ENCODE data around the gene EID2B.

DNA sequence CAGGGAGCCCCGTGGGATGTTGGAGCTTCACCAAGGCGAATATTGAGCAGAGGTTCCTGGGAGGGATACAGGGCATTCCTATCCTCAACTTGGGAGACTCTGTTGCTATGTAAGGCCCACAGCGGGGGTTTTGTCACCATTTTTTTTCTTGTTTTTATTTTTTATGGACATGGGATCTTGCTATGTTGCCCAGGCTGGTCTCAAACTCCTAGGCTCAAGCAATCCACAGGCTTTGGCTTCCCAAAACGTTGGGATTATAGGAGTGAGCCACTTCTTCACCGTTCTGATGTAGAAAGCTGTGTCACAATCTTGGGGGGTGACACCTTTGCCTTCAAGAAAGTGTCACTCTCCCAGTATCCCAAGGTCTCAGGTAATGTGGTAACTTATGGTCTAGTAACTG lies 31.3 kb downstream of the EID2B start:
- TF ChIP-seq EP300 (IDR thresholded peaks at IDR 0.05; ENCODE audit: borderline replicate concordance in 1 of 2, control insufficient read depth in 1 of 2, low read depth in 2 of 2, low read length in 2 of 2) (no peak), POLR2AphosphoS2 (IDR thresholded peaks at IDR 0.05; ENCODE audit: low read depth, low read length) (no peak), TAF1 (IDR thresholded peaks at IDR 0.05; ENCODE audit: borderline replicate concordance, low read depth, low read length) (no peak), SUZ12 (IDR thresholded peaks at IDR 0.05; ENCODE audit: unreplicated experiment) (no peak)
- TF ChIP-seq, protein P1, sequence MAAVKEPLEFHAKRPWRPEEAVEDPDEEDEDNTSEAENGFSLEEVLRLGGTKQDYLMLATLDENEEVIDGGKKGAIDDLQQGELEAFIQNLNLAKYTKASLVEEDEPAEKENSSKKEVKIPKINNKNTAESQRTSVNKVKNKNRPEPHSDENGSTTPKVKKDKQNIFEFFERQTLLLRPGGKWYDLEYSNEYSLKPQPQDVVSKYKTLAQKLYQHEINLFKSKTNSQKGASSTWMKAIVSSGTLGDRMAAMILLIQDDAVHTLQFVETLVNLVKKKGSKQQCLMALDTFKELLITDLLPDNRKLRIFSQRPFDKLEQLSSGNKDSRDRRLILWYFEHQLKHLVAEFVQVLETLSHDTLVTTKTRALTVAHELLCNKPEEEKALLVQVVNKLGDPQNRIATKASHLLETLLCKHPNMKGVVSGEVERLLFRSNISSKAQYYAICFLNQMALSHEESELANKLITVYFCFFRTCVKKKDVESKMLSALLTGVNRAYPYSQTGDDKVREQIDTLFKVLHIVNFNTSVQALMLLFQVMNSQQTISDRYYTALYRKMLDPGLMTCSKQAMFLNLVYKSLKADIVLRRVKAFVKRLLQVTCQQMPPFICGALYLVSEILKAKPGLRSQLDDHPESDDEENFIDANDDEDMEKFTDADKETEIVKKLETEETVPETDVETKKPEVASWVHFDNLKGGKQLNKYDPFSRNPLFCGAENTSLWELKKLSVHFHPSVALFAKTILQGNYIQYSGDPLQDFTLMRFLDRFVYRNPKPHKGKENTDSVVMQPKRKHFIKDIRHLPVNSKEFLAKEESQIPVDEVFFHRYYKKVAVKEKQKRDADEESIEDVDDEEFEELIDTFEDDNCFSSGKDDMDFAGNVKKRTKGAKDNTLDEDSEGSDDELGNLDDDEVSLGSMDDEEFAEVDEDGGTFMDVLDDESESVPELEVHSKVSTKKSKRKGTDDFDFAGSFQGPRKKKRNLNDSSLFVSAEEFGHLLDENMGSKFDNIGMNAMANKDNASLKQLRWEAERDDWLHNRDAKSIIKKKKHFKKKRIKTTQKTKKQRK (IDR thresholded peaks at IDR 0.05; ENCODE audit: low read depth, low read length): no peak
- TF ChIP-seq, protein P2, sequence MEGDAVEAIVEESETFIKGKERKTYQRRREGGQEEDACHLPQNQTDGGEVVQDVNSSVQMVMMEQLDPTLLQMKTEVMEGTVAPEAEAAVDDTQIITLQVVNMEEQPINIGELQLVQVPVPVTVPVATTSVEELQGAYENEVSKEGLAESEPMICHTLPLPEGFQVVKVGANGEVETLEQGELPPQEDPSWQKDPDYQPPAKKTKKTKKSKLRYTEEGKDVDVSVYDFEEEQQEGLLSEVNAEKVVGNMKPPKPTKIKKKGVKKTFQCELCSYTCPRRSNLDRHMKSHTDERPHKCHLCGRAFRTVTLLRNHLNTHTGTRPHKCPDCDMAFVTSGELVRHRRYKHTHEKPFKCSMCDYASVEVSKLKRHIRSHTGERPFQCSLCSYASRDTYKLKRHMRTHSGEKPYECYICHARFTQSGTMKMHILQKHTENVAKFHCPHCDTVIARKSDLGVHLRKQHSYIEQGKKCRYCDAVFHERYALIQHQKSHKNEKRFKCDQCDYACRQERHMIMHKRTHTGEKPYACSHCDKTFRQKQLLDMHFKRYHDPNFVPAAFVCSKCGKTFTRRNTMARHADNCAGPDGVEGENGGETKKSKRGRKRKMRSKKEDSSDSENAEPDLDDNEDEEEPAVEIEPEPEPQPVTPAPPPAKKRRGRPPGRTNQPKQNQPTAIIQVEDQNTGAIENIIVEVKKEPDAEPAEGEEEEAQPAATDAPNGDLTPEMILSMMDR (IDR thresholded peaks at IDR 0.05 in 2 of 3, conservative IDR thresholded peaks at IDR 0.05 in 1 of 3; ENCODE audit: control insufficient read depth in 2 of 3, extremely low read depth in 1 of 3, insufficient read depth in 1 of 3, low read depth in 3 of 3, low read length in 3 of 3): no peak
- TF ChIP-seq, protein P3, sequence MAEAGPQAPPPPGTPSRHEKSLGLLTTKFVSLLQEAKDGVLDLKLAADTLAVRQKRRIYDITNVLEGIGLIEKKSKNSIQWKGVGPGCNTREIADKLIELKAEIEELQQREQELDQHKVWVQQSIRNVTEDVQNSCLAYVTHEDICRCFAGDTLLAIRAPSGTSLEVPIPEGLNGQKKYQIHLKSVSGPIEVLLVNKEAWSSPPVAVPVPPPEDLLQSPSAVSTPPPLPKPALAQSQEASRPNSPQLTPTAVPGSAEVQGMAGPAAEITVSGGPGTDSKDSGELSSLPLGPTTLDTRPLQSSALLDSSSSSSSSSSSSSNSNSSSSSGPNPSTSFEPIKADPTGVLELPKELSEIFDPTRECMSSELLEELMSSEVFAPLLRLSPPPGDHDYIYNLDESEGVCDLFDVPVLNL (IDR thresholded peaks at IDR 0.05; ENCODE audit: low read depth, low read length): no peak
- TF ChIP-seq, protein P4, sequence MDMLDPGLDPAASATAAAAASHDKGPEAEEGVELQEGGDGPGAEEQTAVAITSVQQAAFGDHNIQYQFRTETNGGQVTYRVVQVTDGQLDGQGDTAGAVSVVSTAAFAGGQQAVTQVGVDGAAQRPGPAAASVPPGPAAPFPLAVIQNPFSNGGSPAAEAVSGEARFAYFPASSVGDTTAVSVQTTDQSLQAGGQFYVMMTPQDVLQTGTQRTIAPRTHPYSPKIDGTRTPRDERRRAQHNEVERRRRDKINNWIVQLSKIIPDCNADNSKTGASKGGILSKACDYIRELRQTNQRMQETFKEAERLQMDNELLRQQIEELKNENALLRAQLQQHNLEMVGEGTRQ (IDR thresholded peaks at IDR 0.05; ENCODE audit: borderline replicate concordance, low read depth, low read length): no peak
